NCI-H2107 treated with DMSO at 0.1 percent for 48 hours (cell line): ENCODE results near the gene WWOX.

Experiments used
- DNase-seq: peaks from one replicate; lab custom pipeline; 2025; ENCODE audit not compliant: unreplicated experiment; lab: John Stamatoyannopoulos, UW

WWOX gene

DNA sequence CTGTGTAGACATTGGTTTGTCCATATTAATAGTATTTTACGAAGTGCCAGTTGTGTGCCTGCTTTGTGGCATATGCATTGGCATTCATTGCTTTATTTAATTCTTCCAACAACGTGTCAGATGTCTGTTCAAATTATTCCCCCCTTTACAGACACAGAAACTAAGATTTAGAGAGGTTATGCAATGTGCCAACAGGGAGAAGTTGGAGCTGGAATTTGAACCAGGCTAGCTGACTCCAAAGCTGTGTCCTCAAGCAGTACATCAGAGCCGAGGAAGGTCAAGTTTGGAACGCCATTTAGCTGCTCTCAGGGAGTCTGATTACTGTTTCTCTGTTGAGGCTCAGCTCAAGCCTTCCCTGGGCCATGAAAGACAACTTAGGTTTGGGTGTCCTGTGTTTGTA is 232.3 kb downstream of the WWOX start:
- no peak for DNase-seq

DNA sequence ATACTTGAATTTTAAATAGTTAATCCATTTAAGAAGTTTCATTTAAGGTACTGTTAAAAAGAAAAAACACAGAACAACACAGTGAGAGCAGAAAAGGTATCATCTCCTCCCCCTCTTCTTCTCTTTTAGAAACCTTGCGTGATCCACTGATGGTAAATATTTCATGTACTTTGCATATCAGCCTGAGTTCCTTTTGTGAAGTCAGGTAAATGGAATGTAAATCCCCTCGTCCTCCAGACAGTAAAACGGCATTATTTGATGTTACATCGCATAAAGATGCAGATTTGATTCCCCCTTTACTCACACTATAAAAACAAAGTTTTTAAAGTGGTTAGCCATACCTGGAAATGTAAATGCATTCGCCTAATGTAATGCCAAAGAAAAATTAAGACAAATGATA is 234.4 kb downstream of the WWOX start:
- DNase-seq = no peak

DNA sequence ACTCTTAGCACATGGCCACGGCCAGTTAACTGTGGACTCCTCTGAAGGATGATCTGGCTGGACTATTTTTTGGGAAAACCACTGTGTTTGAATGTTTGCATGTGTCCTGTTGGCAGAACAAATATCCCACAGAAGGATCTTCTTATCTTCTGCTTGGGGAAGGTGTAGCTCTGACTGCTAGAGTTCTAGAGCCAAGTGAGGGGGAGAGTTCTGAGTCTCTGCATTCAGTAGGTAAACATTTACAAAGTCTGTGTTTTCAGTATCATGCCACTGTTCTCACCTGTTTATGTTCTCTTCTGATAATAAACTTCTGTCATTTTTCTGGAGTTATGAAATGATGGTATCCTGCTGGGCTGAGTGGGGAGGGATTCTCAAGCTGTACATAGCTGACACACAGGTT is 241.1 kb downstream of the WWOX start:
- no peak for DNase-seq

DNA sequence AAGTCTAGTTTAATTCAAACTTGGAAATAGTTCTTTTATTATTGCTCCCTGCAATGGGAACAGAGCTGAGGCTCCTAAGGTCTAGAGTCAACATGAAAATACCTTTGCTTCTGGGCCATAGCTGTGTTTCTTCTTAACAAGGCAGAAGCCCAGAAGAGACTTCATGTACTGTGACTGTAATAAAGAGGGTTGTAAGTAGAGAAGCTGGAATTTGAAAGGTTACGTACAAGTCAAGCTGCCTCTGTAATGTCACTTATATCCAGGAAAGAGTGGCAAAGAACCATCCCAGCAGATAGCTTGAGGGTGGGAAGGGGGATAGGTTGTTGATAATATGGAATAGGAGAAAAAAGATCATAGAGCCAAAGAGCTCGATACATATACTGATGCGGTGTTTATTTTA is 248.6 kb downstream of the WWOX start:
- DNase-seq = no peak

DNA sequence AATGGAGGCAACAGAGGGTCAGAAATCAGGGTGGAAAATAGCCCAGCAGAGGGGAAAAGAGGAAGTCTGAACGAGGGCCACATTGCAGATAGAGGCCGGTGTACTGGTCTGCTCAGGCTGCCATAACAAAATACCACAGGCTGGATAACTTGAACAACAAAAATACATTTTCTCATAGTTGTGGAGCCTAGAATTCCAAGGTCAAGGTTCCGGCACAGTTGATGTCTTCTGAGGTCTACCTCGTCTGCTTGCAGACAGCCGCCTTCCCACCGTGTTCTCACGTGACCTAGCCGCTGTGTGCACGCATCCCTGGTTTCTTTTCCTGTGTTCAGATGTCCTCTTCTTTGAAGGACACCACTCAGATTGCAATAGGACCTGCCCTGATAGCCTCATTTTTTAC is 249.4 kb downstream of the WWOX start:
- DNase-seq = no peak

DNA sequence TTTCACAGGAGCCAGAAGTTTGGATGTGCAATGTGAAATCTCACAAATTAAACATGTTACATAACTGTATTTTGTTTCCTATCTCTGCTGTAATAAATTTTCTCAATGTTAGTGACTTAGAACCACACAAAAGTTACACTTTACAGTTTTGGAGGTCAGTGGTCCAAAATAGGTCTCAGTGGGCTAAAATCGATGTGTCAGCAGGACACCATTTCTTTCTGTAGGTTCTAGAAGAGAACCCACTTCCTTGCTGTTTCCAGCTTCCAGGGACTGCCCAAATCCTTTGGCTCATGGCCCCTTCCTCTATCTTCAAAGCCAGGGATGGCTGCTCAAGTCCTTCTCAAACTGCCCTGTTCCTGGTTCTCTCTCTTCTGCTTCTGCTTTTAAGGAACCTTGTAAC is 252.7 kb downstream of the WWOX start:
- DNase-seq = no peak

DNA sequence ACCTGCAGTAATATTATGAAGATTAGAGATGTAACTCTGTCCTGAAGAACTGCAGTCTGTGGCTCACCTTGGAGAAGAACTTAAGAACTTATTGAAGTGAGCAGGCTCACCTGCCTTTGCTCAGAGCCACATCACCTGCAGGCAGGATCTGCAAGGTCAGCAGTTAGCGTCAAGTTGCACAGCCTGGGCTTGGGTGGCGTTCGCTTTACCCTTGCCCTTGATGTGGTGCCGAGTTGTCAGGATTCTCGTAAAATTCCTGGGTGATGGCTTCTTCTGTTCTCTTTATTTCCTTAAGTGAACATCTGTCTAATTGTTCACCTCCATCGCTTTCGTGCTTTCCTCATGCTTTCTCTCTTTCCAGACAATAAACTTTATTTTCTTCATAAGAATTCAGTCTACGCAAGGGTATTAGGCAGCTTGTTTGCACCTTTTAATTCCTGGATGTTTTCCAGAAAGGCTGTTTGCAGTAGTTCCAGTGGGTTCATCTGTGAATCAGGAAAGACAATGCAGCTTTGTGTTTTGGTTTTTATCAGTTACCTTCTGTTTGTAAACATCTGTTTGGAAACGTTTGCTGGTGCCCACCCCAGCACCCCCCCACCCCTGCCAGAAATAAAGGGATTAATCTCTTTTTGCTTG is 254.3 kb downstream of the WWOX start:
- no peak for DNase-seq

DNA sequence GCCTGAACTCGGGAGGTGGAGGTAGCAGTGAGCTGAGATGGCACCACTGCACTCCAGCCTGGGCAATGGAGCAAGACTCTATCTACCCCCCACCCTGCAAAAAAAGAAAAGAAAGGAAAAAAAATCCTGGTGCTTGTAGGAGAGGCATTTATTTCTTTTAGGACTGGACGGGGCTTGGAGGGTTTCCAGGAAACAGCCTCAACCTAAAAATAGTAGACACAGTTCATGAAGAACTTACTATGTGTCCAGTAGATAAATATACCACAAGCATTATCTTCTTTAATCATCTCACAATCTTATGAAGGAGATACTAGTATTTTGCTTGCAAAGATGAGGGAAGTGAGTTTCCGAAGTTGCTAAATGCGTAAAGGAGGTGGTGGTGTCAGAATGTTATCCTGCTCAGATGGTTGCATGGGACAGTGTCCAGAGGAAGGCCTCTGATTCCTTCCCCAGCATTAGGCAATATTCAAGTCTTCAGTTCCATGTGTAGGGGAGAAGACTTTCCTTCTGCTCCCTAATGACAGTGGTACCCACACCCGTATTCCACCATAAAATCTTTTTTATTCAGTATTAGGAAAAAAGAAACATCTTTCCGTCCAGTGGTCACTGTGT is 263.2 kb downstream of the WWOX start:
- DNase-seq = no peak

DNA sequence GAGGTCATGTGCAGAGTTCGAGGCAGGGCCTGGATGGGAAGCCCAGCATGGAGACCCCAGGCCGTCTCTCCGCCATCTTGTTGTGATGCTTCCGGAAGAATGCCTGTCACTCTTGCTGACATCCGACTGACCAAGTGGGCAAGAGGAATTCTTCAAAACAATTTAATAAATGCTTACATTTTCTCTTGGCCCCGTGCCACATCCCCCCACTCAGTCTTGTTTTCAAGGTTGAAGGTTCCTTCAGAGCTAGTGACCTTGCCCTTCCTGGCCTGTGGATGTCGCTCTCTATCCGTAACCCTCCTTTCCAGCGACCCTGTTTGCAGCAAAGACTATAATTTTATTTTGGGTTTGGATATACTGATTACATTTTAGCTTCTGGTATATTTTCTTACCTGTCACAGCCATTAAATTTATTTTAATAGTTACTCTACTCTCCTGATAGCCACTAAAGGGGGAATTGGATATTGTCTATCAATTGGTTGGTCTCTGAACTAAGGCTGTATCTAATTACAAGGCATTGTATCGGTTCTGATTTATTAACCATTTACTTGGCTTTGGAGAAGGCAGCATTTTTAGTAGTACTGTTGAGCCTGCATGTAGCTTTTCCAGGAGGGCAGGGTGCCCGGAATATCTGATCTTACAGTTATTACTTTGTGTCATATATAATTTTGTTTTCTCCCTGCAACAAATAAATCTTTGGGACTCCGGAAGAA is 264.5 kb downstream of the WWOX start:
- no peak for DNase-seq

DNA sequence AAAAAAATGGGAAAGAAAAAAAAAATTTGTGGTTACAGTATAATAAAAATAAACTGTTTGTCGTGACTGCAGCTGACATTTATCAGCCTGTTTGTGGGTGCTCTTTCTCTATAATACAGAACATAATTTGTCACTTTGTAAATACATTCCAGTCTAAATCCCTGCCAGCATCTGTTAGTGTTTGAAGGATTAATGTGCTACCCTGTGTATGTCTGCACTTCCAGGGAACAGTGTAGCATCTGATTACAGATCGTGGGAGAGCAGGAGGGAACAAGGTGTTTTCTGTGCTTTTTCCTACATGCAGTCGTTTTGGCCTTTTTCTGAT is 265.1 kb downstream of the WWOX start:
- DNase-seq = no peak

DNA sequence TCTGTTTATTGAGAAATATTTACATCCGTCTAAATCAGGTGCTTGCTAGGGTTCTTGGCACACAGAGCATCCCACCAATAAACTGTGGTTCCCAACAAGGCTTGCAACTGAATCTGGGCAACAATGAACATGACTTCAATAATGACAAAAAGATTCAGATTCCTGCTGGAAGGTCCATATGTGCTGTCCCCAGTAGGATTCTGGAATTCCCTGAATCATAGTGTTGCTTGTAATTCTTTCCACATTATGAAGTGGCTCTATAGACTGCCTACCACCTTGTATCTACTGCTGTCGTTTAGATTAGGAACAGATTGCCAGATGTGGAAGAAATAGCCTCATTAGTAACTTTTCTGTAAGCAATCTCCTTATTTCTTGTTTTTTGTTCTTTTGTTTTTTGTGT is 265.9 kb downstream of the WWOX start:
- DNase-seq = no peak

DNA sequence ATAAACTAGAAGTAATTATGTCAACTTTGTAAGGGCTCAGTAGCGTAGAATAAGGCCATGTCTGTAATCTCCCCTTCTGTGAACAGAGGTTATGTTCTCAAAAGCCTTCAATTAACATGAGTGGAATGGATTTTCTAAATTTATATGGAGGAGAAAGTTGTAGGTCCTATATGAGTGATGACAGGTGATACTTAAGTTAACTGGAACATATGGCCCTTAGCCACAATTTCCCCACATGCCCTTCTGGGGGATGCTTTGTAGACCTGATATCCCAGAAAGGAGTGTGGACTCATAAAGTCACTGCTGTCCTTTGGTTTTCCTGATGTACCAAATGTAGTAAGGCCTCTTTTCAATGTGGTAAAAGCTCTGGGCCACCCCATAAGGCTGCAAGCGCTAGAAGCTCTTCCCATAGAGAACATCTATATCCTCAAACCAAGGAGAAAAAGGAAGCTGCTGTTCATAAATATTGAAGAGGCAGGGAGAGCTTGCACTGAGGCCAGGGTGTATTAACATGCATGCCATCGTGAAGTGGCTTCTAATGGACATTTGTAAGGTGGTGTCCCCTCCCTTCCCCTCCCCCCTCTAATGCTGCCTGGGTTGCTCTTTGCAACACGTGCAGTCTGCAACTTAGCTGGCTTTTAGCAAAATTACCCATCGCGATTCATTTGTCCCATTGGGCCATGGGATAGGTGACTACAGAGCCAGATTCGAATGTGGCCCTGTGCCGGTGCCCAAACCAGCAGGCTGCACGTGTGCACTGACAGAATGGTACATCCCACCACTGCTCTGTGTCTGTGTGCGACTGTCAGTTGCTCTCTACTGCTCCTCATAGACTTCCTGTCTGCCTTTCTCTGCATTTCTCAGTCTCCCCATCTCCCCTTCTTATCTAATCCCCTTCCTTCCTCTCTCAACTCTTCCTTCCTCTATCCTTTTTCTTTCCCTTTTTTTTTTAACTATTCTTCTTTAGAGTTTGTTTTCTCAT is 269.0 kb downstream of the WWOX start:
- no peak for DNase-seq

DNA sequence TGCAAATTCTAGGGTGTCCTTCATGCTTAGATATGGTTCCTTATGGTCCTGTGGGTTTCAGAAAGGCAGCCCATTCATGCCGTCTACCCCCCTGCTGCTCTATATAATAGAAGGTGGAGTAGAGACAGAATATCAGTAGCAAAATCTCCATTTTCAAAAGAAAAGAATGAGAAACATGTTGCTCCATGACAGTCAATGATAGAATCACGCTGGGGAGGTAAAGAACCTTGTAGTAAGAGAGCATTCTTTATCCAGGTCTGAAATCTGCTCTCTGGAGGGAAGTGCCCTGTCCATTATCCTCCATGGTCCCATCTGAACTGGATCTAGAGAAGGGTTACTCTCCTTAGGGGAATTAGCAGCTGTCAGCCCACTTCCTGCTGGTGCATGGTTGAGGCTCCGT is 272.8 kb downstream of the WWOX start:
- no peak for DNase-seq

DNA sequence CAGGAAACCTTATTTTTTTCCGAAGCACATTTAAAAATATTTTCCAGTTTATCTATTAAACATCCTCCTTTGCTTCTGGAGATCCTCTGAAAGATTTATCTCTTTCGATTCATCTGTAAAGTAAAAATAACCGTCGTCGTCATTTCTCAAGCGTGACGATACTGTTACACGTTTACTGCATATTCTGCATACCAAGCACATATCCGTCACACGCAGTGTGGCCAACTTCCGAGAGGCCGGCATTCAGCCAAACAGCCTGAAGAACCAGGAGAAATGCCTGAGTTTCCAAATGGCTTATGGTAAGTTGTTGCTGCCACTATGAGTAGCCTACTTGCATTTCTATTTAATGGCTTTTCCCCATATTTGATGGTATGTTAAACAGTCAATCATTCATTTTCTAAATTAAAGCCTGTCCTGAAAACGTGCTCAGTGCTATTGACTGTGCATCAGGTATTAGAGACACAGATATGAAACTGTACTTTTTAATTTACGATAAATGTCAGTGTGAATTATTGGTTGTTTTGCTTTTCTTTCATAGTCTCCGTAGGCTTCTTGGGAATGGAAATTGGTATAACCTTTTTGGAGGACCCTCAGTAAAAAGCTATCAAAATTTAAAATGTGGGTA is 275.7 kb downstream of the WWOX start:
- no peak for DNase-seq

DNA sequence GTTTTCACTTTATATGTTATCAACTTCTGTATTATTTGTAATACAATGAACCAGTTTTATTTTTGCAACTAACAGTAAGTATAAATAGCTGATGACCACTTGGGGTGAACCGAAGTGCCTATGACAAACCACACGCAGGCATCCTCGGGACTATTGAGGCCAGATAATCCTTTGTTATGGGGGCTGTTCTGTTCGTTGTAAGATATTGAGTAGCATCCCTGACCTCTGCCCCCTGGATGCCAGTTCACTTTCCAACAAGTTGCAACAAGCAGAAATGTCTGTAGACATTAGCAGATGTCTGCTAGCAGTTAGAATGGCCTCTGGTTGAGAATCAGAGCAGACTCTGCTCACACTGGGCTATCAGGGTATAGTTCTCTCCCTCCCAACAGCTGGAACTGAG is 277.0 kb downstream of the WWOX start:
- no peak for DNase-seq

DNA sequence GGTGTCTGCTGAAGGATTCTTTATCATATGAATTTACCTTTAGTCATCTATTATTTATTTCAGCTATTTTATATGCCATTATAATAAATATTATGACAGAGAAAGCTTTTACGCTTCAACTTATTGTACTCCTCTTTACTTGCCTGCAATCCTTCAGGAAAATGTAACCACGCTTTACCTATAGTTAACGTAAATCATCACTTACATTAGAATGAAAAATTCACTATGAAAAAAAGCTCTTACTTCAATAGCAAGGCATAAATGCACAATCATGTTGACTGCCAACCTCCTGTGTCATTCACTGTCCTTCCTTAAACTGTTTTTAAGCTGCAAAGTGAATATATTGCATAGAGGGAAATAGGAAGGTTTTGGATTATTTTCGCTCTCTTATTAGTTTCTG is 277.9 kb downstream of the WWOX start:
- no peak for DNase-seq

DNA sequence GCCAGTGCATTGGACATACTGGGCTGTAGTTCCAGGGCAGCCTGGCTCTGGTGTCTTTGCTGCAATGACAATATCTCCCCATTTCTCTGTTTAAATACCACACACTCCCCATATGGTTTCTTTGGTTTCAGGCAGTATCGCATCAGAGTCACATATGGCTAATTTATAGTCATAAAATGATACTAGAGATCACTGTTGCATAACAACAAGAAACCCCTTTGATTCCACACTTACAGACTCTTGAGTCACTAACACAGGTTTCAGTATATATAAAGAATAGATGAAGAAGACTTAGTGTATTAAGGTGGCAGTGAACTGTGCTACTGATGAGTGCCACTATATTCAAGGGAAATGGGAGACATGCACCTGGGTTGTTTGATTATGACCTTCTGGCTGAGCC is 281.6 kb downstream of the WWOX start:
- DNase-seq = no peak

DNA sequence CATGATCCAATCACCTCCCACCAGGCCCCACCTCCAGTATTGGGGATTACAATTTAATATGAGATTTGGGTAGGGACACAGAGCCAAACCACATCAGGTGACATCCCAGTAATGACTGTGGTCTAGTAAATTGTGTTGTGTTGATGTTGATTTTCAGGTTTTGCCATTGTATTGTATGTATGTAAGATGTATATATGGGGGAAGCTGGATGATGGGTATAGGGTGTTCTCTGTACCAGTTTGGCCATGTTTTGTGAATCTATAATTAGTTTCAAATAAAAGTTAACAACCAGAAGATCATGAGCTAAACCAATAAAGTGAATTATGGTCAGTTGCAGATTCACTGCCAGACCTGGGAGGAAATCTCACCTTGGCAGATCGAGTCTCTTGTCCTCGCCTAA is 283.7 kb downstream of the WWOX start:
- DNase-seq = no peak

DNA sequence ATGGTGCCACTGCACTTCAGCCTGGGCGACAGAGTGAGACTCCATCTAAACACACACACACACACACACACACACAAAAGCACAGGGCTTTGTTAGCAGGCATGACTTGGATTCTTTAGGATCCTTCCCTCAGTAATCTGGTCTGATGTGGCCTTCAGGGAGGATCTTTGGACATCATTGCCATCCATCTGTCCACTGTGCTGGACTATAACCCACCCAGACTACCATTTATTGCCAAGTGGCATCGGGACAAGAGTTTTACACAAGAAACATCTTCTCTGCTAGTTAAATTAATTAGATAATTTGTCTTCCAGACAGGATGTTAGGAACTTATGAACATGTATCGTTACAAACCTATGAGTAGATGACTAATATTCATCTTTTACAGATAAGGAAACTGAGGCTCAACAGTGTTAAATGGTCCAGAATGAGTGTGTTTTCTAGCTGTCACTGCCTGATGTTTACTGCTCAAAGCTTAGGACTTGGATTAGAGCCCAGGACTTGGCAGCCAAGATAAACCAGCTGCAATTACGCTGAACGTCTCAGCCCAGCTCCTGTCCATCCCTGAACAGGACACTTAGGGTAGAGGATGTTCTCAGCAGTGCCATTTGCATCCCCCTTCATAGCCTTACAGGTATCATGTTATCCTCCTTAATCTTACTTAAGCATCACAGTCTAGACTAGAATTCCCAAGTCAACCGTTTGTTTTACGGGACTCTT is 285.8 kb downstream of the WWOX start:
- DNase-seq = no peak

DNA sequence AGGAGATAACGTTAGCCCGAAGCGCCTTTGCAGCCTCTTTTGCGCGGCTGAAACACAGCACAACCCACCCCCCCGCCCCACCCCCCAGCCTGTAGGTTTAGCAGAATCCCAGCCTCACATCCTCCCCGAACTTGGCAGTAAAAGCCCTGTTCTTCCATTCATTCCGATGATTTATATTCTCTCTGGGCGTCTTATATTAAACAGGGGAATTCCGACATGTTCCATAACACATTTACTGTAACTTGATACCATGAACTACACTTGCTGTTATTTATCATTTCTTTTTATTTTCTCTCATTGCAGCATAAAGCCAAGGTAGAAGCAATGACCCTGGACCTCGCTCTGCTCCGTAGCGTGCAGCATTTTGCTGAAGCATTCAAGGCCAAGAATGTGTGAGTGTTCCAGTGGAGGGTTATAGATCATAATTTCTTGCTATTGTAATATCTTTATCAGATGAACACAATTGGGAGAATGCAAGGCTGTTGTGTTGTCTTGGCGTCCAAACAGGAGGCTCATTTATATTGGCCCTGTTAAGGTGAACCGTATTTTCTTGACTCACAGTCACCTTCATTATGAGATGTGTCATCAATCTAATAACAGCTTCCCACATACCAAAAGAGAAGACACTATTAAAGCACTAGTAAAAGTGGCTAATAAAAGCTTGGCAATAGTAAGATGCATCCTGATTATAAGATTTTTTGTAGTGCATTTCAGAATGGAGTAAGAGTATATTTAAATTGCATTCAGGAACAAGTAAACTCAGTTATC is 287.3 kb downstream of the WWOX start:
- DNase-seq = no peak
